G401.6 (cell line): ENCODE results near the gene CHMP2B.

Experiments
- FAIRE-seq: peaks from 2 replicates; lab custom pipeline; 2012; peaks lifted over from hg19 to GRCh38; lab: Jason Lieb, UNC

CHMP2B gene, protein sequence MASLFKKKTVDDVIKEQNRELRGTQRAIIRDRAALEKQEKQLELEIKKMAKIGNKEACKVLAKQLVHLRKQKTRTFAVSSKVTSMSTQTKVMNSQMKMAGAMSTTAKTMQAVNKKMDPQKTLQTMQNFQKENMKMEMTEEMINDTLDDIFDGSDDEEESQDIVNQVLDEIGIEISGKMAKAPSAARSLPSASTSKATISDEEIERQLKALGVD

DNA sequence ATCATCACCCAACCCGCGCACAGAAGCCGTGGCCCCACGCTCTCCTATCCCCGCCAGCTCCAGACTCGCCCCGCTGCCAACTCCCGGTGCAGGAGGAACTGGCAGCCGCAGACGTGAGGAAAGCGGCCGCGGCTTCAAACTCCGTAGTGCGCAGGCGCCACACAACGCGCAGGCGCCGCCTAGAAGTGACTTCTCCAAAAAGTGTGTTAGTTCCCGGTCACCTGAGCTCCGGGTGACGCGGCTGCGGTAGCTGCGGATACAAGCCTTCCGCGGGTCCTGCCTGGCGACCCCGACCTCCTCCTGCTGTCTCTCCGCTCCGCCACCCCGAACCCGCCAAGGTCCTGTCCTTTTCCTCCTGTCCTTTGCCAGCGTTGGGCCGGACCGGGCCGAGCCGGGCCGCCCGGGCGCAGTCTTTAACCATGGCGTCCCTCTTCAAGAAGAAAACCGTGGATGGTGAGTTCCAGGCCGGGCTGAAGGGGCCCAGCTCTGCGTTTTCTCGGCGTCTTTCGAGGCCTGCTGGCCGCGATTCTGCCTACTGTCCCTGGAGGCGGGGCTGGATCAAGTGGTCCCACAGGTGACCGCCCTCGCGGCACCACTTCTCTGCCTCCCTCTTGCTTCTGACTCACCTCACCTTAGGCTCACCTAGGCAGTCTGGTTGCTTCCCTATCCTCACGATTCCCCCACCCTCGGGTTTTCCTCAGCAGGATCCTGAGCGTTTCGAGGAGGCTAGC is at the start of gene CHMP2B:
Gene CHMP2B, plus strand, starts transcription at position 206 of the 731 bp plus-strand sequence. Its CDS starts 214 bp downstream, at position 420.
- FAIRE-seq, result peak; percentile 44

DNA sequence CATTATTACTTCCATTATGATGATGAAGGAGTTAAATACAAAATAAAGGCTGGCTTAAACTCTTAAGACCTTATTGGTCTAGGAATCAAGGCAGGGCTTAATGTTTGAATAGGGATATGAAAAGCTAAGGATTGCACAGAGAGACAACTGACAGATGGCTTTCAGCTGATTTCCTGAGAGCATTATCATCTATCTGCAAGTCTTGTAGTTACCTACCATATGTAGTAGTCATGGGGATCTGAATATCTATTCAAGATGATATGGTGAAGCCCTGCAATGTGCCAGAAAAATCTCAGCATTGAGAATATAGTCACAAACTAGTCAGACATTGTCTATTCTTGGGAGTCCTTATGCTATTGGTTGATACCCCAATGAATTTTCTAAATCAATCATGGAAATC is 47.5 kb upstream of the CHMP2B start:
- FAIRE-seq, result no peak

DNA sequence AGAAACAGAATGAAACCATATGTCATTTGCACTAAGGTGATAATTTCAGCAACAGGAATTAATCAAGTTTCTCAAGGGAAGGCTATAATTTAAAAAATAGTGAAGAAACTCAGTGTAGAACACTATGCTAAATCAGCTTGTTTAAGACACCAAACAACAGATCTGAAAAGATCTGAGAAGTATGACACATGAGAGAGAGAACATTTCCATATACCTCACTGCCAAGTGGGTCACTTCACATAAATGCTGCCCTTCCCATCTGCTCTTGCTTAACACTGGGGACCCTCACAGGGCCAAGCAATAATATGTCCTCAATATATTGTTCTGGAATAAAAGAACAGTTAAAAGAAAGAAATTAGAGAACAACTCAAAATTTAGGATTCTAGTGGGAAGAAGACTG is 45.6 kb upstream of the CHMP2B start:
- FAIRE-seq, result no peak

DNA sequence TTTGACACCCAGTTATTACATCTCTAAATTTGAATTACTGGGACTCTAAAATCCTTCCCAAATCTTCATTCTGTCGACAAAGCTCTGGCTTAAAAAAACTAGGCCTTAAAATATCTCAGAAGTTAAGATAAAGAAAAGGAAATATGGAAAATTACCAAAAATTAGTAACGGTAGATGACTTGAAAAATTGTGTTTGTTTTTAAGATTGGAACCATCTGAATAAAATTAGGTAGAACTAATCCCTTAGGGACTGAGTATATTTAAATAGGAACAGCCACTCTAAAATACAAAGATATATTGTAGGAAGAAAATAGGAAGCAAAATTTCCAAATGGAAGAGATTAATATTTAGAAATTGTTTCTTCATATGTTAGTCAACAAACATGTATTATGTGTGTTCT is 45.1 kb upstream of the CHMP2B start:
- no peak for FAIRE-seq

DNA sequence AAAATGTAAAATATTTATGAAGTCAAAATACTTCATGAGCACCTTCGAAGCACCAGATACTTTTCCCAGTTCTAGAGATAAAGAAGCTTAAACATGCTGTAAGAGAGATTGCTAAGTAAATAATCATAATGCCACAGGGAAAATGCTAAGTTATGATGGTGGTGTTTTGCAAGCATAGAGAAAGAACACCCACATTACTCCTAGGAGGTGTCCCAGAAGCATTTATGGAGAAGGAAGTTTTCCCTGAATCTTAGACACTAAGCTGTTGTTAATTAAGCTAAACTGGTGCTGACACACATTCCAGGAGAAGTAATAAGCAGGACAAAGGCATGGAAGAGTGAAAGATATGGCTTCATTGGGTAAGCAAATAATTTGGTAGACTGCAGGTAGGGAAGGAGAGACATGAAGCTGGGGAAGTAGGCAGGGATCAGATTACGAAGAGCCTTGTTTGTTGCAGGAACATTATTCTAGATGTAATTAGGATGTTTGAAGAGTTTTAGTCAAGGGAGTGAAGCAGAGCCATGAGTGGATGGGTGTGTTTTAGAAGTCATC is 40.4 kb upstream of the CHMP2B start:
- no peak for FAIRE-seq

DNA sequence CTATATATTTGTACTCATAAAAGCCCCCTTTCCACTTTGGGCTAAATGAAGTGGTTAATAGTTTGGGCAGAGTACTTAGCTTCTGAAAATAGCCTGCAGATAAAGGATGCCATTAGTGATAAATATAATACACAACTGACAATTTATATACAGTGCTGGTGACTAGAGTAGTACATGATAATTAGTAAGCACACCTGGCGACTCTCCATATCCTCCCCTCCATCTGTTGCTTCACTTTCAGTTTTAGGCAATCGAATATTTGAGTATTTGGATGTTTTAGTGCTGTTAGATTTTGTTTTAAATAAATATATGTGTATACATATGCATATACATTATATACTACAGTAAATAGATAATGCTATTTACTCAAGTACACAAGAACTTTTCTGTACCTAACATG is 35.9 kb upstream of the CHMP2B start:
- FAIRE-seq, result no peak

DNA sequence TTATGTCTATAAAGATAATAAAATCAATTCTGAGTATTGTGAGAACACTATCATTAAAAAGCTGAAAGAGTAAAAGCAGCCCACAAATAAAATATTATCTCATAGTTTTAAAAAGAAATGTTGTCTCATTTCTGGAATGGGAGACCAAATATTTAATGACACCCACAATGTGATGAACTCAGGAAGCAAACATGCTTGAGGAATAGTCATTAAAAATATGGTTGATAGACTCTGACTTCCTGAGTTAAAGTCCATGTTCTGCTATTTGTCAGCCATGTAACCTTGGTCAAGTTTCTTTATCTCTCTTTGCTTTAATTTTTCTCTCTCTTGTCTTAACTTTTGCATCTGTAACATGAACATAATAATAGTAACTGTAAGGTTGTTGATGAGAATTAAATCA is 35.5 kb upstream of the CHMP2B start:
- FAIRE-seq, result no peak

DNA sequence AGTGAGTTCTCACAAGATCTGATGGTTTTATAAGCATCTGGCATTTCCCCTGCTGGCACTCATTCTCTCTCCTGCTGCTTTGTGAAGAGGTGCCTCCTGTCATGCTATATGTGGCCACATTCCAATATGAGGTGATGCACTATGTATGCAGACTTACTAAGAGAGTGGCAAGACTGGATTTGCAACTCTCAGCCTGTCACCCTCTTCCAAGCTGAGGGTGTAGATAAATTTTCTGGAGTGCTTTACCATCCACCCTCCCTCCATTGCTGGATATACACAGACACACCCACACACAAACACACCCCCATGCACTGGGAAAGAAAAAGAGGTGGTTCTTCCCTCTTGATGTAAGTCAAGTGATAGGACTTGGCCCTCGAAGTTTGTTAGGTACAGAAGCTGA is 30.2 kb upstream of the CHMP2B start:
- FAIRE-seq, result no peak

DNA sequence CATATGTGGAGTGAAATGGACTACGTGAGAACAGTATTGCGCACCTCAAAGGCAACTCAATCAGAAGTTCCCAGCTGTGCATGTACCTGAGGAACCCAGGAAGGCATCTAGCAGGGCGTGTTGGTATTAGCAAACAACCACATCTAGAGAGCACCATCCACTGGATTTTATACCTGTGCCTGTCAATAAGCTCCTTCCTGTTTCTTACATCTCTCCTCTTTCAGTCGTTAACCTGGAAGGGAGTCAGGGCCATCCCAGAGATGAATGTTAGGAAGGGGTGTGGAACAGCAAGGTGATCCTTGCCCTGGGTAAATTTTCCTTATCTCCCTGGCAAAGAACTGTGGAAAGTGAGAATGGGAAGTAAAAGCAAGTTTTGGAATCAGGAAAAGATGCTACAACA is 29.6 kb upstream of the CHMP2B start:
- no peak for FAIRE-seq

DNA sequence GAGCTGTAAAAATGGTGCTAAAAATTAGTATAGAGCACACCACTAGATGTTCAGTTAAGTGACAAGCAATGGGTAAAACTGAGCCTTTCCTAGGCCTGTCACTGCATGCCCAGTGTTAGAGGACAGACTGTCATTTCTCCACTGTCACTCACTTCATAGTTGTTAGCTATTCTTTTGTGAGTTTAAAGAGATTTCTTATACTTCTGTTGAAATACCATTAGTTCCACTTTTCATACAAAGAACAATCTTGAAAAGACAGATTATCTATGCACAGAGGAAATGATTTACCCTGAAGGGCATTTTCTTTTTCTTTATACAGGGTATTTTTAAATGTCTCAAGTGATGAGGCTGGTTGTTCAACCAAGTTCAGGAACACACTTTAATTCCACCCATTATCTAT is 28.3 kb upstream of the CHMP2B start:
- FAIRE-seq, result no peak

DNA sequence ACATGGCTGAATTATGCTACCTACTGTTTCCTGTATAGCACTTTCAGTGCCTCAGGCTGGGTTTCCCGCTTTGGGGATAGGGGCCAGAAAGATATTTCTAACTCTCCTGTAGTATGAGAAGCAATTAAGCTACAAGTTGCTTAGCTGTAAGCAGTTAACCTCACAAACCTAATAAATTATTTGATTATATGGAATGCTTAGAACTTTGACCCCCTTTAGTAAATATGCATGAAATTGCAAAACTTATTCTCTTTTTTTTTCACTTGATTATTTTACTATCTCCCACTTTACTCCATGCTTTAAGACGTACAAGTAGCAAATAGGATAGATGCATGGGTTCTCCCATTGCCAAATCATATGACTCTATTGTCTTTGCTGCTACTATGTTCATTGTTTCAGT is 27.5 kb upstream of the CHMP2B start:
- no peak for FAIRE-seq

DNA sequence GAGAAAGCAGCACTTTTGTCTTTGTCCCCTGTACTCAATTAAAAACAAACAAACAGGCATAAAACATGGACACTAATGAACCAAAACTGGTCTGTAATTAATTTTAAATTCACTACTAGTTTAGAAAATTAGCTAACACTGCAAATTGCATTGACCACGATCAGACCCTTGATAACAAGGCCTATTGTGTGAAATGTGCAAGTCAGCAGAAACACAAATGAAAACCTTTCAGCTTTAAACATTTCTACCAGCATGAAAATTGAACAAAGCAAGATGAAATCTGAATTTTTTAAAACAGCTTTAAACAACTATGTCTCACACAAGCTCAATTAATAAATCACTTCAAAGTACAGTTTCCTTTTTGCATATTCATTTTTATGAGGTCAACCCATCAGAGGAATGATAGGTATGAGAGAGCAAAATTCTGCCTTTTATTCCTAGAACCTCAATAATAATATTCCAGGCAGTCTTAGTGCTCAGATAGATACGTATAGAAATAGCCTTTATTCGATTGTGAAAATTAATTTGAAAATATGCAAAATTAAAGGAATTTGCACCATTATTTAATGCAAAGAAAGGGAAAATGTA is 27.0 kb upstream of the CHMP2B start:
- no peak for FAIRE-seq

DNA sequence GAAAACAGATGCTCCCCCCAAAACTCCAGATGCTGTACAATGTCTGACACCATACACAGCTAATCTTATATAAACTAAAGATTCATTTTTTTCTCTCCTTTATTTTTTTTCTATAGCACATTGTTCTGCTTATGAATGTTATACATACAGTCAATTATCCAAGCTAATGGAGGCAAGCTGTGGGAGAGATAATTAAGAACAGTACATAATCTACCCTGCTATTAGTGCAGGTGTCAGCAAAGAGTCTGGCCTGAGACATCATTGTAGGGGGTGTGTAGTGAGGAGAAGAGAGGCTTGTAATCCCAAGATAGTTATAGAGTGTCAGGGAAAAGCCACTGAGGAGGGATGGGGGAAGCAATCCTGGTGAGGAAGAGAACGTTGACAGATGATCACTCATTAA is 25.4 kb upstream of the CHMP2B start:
- no peak for FAIRE-seq

DNA sequence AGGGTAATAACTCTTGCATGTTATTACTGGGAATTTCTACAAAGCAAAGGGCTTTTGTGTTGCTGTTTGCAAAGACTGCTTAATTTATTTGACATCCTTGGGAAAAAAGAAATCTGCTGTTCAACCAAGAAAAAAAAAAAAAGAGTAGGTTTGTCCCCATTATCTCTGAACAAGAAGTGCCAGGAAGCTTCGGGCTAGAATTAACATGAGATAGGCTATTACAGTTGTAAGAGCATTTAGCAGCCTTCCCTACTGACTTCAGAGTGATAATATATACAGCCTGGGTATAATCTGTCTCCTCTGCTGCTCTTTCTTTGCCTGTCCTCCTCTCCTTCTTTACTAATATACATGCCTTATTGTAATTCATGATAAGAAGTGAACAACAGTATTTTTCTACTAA is 23.3 kb upstream of the CHMP2B start:
- no peak for FAIRE-seq

DNA sequence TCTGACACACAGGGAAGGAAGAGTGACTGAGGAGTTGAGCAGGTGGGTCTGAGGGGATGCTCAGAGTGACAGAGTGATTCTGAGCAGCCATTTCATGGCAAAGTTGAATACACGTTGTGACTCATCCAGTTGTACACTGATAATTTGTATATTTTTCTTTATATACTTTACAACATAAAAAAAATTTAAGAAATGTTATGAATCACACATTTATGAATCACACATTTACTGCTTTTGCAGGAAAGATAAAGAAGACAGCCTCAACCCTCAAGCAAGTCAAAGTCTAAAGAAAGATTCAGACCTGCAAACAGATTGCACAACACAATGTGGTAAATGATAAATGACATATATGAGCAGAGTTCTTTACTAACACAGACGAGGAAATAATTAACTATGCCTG is 21.0 kb upstream of the CHMP2B start:
- no peak for FAIRE-seq

DNA sequence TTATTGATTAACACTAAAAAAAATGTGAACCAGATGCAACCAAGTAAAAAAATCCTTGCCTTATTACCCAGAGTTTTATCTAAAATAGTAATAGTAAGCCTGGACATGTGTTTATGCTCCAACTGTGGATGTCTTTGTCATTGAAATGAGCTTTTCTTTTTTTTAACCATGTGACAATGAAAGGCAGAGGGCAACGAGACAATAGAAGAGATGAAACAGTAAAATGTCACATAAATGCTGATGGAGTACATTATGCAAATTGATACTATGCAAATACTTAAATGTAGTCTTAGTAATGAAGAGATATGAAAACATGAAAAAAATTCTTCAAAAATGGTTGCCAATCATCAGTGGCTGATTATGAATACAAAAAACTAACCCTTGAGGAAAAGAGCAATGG is 20.5 kb upstream of the CHMP2B start:
- FAIRE-seq, result no peak

DNA sequence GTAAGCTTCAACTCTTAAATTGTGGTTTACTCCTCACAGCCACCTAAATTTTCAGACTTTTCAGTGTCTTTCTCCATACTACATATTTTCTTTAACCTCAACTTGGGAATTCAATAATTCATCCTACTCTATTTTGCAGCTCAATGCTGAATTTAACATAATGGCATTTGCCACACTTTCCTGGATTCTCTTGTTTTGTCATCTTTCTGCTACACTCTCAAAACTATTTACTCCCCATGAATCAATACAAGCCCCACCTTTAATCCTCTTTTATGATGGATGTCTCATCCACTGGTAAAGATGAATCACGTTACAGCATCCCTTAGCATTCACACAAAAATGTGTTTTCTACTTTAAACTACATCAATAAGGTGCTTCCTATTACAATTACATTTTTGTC is 19.6 kb upstream of the CHMP2B start:
- no peak for FAIRE-seq

DNA sequence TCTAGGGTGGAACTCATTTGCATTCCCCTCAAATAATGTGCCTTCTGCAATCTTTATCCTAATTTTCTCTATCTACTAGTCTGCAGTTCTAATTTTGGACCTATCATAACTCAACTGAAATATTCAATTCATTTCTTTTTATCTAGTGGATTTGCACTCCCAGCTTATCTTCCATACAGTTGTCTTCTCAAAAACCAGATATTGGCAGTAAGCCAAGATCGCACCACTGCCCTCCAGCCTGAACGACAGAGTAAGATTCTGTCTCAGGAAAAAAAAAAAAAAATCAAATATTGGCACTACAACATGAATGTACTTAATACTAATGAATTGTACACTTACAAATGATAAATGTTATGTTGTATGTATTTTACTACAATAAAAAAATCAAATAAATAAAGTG is 18.0 kb upstream of the CHMP2B start:
- no peak for FAIRE-seq

DNA sequence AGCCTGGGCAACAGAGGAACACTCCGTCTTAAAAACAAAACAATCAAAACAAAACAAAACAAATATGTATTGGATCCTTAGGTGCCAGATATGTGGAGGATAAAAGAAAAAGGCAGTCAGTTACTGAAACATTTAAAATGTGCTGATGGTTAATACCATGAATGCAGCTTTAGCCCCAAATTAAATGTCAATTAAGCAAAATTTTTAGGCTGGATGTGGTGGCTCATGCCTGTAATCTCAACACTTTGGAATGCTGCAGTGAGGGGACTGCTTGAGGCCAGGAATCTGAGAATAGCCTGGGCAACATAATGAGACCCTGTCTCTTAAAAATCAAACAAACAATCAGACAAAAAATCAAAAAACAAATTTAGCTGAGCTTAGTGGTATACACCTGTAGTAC is 8.5 kb upstream of the CHMP2B start:
- no peak for FAIRE-seq

DNA sequence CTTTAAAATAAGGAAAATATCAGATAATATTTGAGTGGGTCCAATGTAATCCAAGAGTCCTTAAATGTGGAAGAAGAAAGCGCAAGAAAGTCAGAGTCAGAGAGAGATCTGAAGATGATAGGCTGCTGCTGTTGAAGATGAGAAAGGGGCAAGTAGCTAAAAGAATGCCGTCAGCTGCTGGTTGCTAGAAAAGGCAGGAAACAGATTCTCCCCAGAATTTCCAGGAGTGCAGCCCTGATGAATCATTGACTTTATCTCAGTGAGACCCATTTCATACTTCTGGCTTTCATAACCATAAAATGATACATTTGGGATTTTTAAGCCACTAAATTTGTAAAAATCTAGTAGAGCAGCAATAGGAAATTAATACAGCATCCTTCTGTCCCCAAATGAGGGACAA is 7.5 kb upstream of the CHMP2B start:
- FAIRE-seq, result no peak

DNA sequence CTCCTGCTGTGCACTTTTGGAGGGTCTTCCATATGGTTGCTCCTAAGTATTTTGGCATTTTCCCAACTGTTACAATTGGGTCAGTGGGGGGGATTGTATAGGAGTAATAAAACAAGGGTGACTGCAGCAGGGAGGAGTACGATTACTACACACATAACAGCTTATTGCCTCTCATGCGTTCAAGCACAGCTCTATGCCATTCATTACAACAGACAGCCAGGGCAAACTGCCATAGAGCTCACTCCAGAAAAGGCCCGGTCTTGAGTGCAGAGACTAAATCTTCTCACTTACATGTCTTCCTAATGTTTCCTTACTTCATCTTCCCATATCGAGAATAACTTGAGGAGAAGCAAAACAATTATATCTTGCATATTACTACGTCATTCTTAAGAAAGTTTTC is 1.4 kb upstream of the CHMP2B start:
- no peak for FAIRE-seq

DNA sequence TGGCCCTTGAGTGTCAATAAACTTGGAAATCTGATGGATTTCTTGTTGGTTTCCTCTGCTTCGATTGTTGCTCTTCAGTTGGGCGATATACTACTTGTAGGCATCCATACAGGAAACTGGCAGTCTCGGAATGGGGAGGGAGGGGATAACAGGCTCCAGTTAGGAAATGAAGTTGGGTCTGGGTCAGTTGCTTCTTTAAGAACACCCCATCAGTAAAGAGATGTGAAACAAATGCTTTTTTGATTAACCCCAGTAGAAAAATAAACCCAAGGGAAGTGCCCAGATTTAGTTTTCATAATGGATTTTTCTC is 681 bp downstream of the CHMP2B start:
- no peak for FAIRE-seq

DNA sequence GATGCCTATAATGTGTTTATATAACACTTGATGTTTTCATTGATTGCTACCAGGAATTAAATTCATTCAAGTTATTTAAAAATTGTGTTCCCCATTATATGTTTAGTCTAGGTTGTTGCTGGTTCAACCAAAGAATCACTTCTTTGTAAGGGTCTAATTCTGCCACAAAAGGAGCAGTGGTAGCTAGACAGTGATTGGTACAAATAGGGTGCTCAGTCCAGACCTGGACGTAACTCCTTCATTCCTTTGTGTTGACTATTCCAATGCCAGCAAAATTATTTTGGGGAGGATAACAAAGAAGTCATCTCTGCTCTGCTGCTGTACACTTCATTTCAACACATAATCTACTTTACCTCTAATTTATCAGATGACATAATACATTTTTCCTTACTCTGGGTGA is 1.2 kb downstream of the CHMP2B start:
- FAIRE-seq, result no peak

DNA sequence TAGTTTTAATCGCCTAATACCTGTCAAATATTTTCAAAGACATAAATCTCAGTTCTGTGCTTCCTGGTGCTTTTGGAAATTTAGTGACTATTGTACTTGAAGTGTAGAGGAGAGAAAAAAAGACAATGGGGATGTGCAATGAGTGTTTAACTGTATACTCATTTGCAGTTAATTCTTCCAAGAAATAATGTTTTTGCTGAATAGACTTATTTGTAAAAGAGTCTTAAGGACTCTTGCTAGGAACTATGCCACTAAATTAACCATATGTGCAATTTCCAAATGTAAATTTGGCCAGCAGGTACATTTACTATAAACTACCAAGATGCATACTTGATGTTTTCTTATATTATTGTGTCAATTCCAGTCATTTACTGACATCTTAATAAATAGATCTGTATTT is 2.0 kb downstream of the CHMP2B start:
- FAIRE-seq, result no peak
